Inflammatory macrophage treated with lipopolysaccharide for 1 hour (primary cell): ENCODE data around the gene MAP4K2.
A peak's percentile ranks its signal among the peaks of the same experiment; 100 is the strongest.

ENCODE experiments used
- DNase-seq, 2 donors: peaks; one replicate each; pipeline ENCODE4 v3.0.0-alpha.2; 2020 to 2022

MAP4K2 gene

DNA sequence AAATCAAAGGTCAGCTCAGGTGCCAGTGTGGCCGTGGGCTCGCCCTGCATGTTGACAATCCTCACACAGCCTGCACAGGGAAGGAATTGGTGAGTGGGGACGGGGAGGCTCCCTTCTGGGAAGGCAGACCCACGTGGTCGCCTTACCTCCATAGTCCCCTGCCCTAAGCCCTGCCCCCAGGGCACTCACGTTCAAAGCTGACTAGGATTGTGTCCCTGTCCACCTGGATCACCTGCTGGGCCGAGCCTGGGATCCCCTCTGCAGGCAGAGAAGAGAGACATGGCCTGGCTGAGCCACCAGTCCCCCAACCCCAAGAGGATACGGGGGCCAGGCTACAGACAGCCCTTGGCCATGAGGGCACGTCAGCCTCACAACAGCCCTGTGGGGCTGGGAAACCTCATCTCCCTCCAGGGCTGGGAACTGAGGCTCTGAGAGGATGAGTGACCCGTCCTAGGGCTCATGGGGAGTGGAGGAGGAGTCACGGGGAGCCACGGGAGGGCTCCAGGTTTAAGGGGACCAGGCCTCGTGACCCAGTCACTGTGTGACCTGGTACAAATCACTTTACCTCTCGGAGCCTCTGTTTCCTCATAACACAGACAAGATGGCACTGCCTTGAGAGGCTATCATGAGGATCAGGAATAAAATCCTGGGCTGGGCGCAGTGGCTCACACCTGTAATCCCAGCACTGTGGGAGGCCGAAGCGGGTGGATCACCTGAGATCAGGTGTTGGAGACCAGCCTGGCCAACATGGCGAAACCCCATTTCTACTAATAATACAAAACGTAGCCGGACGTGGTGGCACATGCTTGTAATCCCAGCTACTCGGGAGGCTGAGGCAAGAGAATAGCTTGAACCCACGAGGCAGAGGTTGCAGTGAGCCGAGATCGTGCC is 12.6 kb downstream of the MAP4K2 start:
- no peak for DNase-seq

DNA sequence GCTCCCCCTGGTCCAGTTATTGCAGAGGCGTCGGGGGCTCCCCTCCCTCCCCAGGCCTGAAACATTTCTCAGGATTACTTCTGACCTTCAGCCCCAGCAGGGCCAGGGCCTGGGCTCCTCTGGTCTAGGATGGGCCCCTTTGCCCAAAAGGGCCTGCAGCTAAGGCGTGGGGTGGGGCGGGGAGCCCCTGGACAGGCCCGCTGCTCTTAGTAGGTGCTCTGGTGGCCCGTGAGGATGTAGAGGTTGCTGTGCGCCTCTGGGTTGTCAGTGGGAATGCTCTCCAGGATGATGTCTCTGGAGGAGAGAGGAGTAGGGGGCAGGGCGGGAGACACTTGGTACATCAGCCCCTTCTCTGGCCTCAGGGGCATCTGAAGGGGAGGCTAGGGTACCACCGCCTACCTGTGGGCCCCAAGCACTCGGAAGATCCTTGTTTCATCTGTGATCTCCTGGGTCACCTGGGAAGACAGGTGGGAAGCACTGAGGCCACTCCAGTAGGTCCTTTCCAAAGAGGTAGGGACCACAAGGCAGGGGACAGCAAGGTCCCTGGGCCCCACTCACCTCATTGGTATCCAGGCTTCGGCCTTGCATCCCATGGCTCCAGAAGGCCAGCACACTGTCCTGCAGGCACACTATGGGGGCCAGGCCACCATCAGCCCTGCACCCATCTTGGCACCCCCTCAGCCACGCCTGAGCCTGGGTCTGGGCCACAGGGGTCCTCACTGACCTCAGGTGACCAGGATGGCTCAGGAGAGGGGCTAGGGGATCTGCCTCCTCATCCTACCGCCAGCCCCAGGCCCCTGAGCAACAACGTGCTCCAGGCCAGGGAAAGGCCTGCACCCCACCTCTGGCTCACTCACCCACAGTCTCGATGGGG is 13.4 kb downstream of the MAP4K2 start:
- DNase-seq = no peak

DNA sequence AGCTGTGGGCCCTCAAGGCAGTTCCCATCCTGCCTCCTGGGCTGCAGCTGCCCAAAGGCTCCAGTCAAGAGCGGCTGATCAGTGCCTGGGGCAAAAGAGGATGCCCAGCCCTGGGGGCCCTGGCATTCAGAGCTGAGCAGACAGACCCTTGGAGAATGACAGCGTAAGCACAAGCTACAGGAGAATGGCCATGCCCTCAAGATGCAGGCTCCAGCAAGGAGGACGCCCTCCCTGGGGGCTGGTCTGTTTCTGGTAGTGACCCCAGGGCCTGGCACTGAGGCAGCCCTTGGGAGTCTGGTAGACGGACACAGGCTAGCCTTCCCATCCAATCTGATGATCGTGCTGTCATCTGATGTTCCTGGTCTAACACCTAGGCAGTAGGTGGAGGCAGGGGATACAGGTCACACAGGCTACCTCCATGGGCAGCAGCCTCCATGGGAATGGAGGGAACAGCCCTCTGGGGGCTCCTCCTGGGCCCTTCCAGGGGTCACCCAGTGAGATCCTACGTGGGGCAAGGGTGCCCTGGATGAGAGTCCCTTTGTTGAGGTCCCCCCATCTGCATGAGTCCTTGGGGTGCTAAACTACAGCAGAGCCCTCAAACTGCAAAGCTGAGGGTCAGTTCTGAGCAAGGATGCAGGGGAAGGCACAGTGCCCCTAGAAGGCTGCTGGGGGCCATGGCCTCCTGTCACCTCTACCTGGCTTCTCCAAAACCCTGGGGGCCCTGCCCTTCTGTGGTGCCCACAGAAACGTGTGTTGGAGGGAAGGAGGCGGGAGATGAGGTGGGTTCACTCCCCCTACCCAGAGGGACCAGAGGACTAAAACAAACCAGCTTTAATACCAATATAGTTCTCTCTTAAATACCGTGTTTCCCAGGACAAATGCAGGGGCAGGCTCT is 14.4 kb downstream of the MAP4K2 start:
- no peak for DNase-seq

DNA sequence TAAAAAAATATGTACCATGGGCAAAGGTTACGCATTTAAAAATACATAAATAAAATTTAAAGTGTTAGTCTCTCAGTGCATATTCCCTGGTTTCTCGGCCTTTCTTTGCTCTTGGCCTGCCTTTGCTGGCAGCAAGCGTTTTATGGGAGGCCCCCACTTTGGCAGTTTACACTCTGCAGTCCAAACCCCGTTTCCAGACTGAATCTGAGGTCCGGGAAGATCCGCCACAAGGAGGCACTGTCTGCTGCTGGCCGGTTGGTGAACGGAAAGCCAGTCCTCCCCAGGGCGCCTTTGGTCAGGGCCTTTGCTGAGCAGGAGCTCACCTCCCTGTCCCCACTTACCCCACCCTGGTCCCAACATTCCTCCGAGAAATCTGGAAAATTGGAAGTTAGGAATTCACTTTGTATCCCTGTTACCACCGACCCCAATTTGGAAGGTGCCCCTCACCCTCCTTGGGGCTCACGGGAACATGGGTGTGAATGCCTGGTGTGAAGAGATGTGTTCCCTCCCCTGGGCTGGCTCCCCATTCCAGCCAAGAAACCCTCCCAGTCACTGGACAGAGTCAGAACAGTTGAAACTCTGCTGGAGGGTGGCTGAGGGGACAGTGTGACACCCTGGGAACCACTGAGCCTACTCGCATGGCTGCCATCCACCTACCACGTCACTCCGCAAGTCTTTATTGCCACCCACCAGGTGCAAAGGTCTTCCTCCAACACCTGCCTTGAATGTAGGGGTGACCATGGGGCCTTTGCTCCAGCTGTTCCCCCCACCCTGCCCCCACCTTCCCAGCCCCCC is 15.3 kb downstream of the MAP4K2 start:
- DNase-seq = peak in 1 of 2 donors; percentile 85

DNA sequence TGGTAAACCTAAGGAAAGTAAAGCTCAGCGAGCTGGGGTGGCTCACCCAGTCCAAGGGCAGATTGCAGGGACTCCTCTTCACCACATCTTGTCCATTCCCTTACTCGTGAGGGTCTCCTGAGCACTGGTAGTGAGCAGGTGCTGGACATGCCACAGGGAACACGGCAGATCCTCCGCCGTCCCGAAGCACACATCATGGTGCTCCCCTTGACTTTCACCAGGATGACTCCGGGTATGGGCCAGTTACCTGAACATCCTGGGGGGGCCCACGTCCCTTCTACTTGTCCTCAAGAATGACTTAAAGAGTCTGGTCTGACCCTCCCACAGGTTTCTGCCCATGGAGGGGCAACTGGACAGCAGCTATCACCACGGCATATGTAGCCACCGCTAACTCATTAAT is 16.7 kb downstream of the MAP4K2 start:
- DNase-seq = no peak

DNA sequence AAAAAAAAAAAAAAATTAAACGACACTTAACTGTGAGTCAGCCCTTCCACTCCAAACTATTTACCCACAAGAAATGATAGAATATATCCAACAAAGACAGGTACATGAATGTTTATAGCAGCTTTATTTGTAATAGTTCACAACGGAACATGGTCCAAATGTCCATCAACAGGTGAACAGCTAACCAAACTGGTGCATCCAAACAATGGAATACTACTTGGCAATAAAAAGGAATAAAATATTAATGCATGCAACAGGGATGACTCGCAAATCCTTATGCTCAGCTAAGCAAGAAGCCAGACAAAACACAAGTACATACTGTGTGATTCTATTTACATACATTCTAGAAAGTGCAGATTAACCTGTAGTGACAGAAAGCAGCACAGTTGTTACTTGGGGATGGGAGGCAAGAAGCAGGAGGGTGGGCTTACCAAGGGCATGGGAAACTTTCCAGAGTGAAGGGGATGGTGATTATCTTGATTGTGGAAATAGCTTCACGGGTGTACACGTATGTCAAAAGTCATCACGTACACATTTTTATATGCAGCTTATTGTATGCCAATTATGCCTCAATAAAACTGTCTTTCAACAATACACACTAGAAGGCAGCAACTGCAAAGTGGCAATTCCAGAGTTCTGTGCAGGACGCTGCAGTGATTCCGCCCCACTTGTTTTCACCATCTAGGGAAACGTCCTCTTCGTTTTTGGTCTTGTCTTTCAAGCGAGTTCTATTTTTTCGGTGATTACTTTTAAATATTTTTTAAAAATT is 18.0 kb downstream of the MAP4K2 start:
- DNase-seq = no peak

DNA sequence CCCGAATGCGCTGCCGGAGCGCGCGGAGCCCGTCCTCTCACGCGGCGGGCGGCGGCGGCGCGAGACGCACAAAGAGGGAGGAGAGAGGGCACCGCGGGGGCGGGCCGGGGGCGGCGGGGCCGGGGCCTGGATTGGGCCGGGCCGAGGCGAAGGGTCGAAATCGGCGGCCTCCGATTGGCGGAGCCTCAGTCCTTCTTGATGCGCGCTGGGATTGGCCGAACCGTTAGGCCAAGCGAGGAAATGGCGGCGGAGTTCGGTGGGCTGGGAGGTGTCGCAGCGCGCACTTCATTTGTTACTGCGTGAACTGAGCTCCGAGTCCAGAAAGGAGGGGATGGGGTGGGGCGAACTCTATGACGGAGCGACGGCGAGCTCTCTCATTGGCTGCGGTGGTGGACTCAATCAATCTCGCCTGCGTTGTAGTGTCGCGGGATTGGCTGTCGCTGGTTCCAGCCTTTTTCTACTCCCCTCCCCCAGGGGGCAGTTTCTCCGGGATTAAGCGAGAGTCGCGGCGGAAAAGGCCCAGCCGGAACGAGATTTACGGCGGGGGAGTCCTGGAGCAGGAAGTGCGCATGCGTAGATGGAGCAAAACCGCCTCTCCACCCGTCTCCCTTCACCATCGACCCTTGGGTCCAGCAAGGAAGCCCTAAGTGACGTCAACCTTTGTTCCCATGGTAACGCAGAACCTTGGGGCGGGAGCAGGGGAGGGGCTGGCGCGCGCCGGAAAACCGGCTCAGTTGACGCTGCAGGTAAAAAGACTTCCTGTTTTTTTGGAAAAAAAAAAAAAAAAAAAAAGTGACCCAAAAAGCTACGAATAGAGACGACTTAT is 24.3 kb downstream of the MAP4K2 start, which contains the start of gene SF1:
TSS of gene SF1 (minus strand) at position 70 of the 826 bp plus-strand sequence. CDS start 150 bp downstream, outside the sequence.
- DNase-seq = peak; percentile 99 to 100

DNA sequence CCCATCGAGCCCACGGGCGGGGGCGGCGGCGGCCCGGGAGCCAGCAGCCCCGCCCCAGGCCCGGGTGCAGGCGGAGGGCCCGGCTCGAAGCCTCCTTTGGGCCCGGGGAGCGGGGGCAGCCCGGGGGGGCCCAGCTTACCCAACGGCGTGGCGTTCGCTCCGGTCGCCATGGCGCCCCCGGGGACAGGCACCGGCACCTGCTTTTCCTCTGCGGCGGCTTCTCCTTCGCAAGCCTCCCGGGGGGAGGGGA is 24.9 kb downstream of the MAP4K2 start:
- no peak for DNase-seq

DNA sequence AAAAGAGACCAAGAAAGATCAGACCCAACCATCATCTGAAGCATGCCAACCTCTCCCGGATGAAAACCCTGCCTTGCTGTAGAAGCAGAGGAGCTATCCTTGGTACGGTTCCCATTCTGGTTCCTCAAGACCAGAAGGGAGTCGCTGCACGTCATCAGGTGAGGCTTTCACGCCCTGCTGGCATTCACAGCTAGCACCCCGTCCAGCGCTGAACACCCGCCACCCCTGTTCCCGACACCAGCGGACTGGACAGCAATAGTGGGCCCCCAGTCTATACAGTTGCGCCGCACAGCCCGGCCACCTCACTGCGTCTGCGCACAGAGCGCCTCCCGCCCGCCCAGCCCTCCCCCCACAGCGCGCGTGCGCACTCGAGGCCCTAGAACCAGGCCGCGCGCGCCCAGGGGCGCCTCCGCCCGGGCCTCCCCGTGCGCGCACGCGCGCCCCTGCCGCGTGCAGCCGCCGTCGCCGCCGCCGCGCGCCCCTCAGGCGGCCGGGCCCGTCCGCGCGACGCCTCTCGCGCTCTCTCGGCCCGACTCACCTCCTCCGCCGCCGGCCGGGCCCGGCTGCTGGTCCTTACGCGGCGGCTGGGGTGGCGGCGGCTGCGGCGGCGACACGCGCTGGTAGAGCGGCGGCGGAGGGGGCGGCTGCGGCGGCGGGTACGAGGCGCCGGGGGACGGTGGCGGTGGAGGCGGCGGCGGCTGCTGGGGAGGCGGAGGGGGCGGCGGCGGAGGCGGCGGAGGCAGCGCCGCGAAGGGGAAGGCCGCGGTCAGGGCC is 25.4 kb downstream of the MAP4K2 start:
- peak; percentile 72 to 81 for DNase-seq

DNA sequence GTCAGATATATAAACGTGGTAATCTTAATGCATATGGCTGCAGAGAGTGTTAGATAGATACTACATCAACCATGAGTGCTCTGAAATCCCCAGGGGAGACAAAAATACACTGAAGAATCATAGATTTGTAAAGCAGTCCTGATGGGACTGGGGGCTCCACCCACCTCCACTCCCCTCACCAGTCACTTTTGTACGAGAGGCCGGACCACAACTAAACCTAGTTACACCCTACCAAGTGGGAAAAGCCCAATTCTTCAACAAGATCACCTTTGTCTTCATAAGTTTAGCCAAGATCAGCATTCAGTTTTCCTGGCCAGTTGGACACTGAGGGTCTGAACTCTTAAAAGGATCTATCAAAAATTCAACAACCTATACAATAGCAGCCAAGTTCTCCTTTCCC is 26.1 kb downstream of the MAP4K2 start:
- no peak for DNase-seq

DNA sequence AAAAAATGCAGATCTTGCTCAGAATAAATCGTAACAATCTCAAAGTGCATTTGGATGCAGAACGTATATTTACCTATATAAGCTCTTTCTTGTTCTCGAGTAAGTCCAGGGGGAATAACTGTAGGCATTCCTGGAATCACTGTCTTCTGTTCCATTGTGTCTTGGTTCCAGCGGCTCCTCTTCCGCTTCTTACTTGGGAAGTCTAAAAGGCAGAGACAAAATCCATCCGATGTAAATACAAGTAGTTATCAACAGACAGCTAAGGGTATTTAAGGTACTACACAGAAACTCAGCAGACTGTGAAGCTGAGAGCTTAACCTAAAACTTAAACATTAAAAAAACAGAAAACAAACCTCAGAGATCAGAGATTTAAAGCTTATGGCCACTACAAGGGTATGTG is 26.6 kb downstream of the MAP4K2 start:
- DNase-seq = no peak

DNA sequence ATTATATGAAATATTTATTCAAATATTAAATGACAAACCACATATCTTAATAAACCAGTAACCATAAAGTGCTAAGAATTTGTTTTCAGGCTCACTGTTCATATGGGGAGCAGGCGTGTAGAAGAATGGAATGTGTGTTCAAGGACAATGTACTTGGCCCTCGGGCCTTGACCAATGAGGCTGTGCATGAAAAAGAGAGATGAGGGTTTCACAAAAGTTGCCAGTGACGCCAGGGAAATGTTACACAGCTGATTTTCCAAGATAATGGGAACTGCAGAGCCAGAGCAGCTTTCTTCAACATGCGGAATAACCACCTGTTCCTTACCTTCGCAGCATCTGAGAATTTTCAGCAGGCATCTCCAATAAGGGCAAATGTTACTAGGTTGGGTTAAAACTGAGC is 28.9 kb downstream of the MAP4K2 start:
- no peak for DNase-seq

DNA sequence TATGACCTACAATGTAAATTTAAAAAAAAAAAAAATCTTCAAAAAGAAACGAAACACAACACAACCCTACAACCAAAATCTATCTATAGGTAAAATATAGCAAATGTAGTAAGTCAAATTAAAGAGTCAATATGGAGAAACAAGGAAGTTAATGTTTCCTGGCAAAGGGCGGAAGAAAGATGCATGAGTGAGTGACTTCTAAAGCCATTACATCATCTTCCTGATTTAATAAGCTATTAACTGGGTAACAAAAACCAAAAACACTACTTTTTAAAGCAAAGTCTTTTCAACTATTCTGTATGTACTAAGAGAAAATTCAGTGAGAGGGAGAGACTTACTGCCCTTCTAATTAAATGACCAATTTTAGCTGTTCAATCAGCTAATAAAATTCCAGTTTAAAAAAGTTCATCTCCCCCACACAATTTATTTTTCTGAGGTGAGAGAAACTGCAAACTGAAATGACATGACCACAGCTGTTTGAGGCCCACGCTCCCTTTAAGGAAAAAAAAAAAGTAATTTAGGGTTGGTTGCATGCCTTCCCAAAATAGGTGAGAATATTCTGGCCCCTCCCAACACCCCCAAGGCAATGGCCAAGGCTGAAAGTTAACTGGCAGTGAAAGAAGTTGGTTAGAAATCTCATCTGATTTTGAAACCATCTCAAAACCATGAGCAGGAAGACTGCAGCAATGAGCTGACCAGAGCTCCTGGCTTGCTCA is 30.6 kb downstream of the MAP4K2 start:
- DNase-seq = peak; percentile 52 to 61

DNA sequence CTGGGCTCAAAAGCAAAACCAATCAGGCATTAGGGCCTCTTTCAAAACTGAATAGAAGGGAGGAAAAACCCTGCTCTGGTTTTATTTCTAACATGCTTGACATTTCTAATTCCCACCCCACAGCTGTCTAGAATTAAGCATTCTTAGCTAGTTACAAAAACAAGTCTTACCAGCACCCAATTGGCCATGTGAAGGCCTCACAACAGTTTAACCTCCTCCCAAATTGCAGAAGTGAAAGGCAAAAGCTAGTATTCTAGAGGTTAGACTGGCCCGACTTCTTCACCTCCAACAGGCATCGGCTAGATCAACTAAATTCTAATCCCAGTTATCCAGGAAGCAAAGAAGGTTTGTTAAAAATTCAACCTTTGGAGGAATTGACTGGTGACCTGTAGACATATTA is 31.2 kb downstream of the MAP4K2 start:
- DNase-seq = peak; percentile 3 to 36

DNA sequence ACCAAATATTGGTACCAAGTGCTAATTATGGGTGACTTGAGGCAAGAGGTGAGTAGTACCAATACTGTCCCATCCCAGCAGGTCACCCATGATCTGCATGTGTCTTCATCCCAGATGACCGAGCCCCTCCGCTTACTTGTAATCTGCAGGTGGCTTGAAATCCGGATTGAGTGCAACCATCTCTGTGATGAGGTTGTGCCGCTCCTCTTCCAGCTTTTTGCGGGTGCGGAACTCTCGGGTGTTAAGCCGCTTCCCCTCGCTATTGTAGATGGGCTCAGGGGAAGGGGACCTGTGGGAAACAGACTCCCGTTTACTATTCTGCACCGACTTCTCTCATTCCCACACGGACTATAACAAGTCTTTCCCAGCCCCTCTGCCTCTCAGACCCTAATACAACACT is 32.9 kb downstream of the MAP4K2 start:
- no peak for DNase-seq

DNA sequence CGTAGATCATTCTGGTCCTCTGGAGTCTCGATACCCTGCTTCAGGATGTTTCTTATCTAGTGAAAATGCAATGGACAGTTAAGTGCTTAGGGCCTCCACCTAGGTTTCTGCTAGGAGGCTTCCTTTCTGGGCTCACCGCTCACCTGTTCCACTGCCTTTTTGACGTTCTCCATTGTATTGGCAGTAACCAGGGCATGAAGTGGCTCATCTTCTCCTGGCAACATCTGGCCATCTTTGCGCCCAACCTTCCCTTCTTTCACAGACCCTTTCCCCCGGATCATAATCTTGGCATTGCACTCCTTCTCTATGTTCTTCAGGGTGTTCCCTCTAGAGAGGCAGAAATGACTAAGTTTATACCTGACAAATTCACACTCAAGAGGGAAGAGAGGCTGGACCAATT is 33.7 kb downstream of the MAP4K2 start:
- DNase-seq = no peak

DNA sequence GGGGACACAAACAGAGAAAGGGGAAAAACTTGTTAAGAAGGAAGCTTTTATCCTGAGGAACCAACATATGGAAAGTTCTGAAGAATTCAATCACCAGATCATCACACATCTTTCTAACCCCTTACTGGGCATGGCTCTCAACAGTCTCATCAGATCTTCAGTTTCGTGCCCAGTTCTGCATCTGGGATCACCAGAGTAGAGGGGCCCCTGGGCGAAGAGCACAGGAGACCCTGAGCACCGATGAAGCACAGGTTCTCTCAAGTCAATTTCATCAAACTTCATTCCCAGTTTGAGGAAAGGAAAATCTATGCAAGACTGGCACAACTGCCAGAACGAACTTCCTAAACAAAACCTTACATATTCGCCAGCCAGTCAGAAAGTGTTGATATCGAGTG is 34.7 kb downstream of the MAP4K2 start:
- DNase-seq = no peak

DNA sequence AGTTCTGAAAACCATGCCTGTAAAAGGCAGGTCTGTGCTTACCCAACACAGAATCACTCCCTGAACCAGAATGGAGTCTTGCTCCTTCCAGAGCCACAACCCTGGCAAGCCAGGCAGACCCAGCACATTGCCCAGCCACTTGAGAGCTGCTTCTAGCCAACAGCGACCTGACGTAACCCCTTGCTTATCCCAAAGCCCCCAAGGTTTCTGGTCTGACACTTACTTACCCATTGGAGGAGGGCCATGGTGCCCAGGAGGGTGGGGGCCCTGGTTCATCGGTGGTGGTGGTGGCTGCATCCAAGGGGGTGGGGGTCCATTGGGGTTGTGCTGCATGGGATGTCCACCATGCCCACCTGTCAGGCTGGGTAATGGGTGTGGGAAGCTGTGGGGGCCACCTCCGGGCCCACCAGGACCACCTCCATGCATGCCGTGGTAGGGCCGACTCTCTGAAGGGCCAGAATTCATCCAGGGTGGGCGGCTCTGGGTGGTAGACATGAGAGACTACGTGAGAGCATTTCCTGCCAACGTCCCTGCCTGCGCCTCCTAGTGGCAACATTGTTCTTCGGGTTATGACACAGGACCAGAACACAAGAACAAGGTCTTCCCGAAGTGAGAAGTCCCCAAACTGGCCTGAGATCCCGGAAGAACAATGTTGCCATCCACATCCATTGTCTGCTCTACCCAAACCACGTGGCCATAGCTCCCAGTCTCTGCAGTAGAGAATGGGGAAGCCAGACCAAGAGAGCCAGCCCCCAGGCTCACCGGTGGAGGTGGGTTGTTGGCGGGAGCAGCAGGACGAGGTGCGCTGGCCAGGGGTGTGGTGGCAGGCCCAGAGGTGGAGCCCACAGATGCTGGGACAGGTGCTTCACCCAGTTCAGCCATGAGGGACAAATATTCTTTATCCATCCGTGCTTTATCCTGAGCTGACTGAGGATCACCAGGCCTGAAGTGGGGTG is 35.4 kb downstream of the MAP4K2 start:
- DNase-seq = peak; percentile 41 to 87
